ENCODE data around the gene BRI3BP. TPM values are rescaled to one million over a fixed set of nuclear protein-coding genes. Genes with fewer than 3 reads are reported as not detected.

Gene BRI3BP
- total RNA-seq, 1 donor from 2014 or later: 12.0 TPM

- H3K4me3 Mint-ChIP-seq (ENCODE audit: low read depth): no peak overlapping the region
- no peaks in the 10 kb centered on the region for H3K9me3 Mint-ChIP-seq (ENCODE audit: low read depth)
- no peak overlapping the region for H3K27ac Mint-ChIP-seq
- H3K27me3 Mint-ChIP-seq: no peaks in the 10 kb centered on the region
- H3K36me3 Mint-ChIP-seq (ENCODE audit: insufficient read depth): peaks cover 15% of the 10 kb centered on the region
- no peak for DNase-seq (ENCODE audit: low spot score, unreplicated experiment)
- no peaks in the 10 kb centered on the region for H3K4me1 Mint-ChIP-seq (ENCODE audit: low read depth)
- no peak for TF ChIP-seq CTCF (IDR thresholded peaks at IDR 0.05; ENCODE audit: unreplicated experiment)
These were observed 26.3 kb upstream of the BRI3BP start for GRCh38 chr12:124967016-124967739.

GRCh38 chr12:124968656-124969055, 24.8 kb upstream of the BRI3BP start:
- Mint-ChIP-seq H3K27ac (no peak overlapping the region), H3K9me3 (ENCODE audit: low read depth) (no peaks in the 10 kb centered on the region), H3K27me3 (no peaks in the 10 kb centered on the region), H3K4me1 (ENCODE audit: low read depth) (no peaks in the 10 kb centered on the region), H3K36me3 (ENCODE audit: insufficient read depth) (peaks cover 10% of the 10 kb centered on the region), H3K4me3 (ENCODE audit: low read depth) (no peak overlapping the region)
- TF ChIP-seq CTCF (IDR thresholded peaks at IDR 0.05; ENCODE audit: unreplicated experiment): no peak
- DNase-seq (ENCODE audit: low spot score, unreplicated experiment): no peak

GRCh38 chr12:124970647-124971402, 22.6 kb upstream of the BRI3BP start:
- Mint-ChIP-seq H3K27me3 (no peaks in the 10 kb centered on the region), H3K9me3 (ENCODE audit: low read depth) (no peaks in the 10 kb centered on the region), H3K36me3 (ENCODE audit: insufficient read depth) (peaks cover 9% of the 10 kb centered on the region), H3K27ac (no peak overlapping the region), H3K4me1 (ENCODE audit: low read depth) (no peaks in the 10 kb centered on the region), H3K4me3 (ENCODE audit: low read depth) (no peak overlapping the region)
- no peak for DNase-seq (ENCODE audit: low spot score, unreplicated experiment)
- no peak for TF ChIP-seq CTCF (IDR thresholded peaks at IDR 0.05; ENCODE audit: unreplicated experiment)

- DNase-seq (ENCODE audit: low spot score, unreplicated experiment): no peak
- Mint-ChIP-seq H3K27ac (no peak overlapping the region), H3K9me3 (ENCODE audit: low read depth) (no peaks in the 10 kb centered on the region), H3K4me1 (ENCODE audit: low read depth) (no peaks in the 10 kb centered on the region), H3K27me3 (no peaks in the 10 kb centered on the region), H3K4me3 (ENCODE audit: low read depth) (no peak overlapping the region), H3K36me3 (ENCODE audit: insufficient read depth) (peaks cover 9% of the 10 kb centered on the region)
- TF ChIP-seq CTCF (IDR thresholded peaks at IDR 0.05; ENCODE audit: unreplicated experiment): no peak
These were observed 21.8 kb upstream of the BRI3BP start for GRCh38 chr12:124971603-124972002.

GRCh38 chr12:124972211-124972610, 21.2 kb upstream of the BRI3BP start:
- H3K27me3 Mint-ChIP-seq: no peaks in the 10 kb centered on the region
- no peaks in the 10 kb centered on the region for H3K4me1 Mint-ChIP-seq (ENCODE audit: low read depth)
- peaks cover 7% of the 10 kb centered on the region for H3K36me3 Mint-ChIP-seq (ENCODE audit: insufficient read depth)
- no peak overlapping the region for H3K4me3 Mint-ChIP-seq (ENCODE audit: low read depth)
- no peaks in the 10 kb centered on the region for H3K9me3 Mint-ChIP-seq (ENCODE audit: low read depth)
- H3K27ac Mint-ChIP-seq: no peak overlapping the region
- TF ChIP-seq CTCF (IDR thresholded peaks at IDR 0.05; ENCODE audit: unreplicated experiment): no peak
- no peak for DNase-seq (ENCODE audit: low spot score, unreplicated experiment)

All from progenitor cell of endocrine pancreas (in vitro differentiated cells).